HG02840 (cell line): ENCODE measurements around the gene SKI.

ENCODE experiments used
- ATAC-seq: cut with Tn5 transposase; IDR thresholded peaks from one replicate; pipeline ENCODE4 v1.9.1; 2021; ENCODE audit warnings: mild to moderate bottlenecking, moderate library complexity, moderate number of reproducible peaks; ENCODE audit not compliant: unreplicated experiment, low FRiP score

Gene SKI

GRCh38 chr1:2345297-2346075 lies 117.4 kb downstream of the SKI start:
- no peak for ATAC-seq

DNA sequence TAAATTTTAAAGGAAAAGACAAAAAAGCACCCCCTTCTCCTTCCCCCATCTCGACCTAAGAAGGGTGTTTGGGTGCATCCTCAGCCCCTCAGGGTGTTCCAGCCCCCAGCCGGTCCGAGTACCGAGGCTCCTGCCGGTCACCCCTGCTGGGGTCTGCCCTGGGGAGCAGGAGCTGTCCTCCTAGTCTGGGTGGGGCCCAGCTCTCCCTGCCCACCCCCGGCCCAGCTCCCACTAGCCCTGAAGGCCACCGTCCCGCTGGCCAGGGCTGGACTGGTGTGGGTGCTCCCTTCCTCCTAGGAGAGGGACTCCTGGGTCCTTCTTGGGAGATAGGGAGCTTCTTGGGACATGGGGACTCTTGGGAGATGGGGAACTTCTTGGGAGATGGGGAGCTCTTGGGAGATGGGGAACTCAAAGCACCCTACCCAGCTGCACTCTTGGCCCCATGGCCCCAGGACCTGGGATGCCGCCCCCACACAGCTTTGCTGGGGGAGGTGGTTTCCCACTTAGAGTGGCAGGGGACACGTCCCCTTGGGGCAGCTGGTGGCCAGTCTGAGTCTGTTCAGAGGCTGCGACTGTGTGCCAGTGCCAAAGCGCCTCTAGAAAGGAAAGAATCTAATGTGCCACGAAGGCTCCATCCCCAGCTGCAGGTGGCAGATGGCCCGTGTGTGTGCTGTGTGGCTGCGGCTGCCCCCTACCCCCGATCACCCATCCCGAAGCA lies 118.7 kb downstream of the SKI start:
- ATAC-seq, result no peak

DNA sequence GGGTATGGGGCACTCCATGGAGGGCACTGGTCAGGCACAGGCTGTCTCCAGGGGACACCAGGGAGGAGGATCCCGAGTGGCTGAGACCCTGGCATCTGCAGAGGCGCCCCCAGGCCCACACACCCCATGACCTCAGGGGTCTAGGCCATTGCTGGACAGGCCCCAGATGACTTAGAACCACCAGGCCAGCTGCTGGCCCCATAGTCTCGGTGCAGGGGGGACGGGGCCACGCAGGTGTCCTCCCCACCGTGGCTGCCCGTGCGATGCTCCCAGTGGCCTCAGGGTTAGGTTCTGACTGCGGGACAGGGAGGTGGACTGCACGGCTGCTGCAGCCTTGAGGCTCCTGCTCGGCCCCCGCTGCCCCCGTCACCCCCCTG lies 119.3 kb downstream of the SKI start:
- ATAC-seq, result no peak

DNA sequence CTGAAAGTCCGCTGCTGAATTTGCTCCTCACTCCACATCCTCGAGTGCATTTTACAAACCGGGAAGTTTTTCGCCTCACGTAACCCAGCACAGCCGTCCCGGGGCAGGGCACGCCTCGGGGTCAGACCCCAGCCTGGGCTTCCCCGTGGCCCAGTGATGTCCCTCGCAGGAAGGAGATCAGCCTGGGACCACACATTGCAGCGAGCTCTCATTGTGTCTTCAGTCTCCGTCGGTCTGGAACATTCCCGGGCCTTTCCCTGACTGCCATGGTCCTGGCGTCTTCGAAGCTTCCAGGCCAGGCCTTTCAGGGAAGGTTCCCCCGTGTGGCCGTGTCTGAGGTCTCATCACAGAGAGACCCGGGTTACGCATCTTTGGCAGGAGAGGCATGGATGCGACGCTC lies 119.8 kb downstream of the SKI start:
- ATAC-seq, result no peak

DNA sequence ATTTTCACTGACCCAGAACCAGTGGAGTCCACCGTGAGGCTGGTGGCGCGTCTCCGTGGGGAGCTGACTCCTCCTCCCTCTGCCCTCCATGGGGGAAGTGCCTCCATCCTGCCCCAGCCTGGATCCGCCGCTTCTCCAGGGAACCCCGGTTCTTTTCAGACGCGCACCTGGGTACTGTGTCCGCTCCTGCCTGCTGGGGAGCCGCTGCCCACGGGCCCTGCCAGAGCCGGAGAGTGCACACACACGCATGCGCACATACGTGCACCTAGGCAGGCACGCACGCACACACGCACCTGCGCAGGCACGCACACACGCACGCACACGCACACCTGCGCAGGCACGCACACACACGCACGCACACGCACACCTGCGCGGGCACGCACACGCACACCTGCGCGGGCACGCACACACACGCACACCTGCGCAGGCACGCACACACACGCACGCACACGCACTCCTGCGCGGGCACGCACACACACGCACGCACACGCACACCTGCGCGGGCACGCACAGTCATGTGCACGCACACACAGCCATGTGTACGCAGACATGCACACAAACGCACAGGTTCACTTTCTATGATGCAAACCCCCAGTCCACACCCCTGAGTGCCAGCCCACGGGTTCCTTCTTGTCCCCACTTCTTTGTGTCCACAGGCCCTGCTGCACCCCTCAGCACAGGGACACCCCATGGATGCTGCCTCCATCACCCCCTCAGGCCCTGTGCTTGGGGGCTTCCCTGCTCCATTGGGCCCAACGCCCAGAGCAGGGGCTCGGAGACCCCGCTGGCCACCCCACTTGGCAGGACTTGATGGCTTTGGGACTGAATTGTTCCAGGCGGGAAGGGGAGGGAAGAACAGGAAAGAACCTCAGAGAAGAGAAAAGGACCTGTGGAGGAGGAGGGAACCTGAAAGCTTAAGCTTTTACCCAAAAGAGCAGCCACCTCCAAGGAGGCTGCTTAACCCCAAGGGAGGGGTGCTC lies 120.5 kb downstream of the SKI start:
- ATAC-seq, result no peak

DNA sequence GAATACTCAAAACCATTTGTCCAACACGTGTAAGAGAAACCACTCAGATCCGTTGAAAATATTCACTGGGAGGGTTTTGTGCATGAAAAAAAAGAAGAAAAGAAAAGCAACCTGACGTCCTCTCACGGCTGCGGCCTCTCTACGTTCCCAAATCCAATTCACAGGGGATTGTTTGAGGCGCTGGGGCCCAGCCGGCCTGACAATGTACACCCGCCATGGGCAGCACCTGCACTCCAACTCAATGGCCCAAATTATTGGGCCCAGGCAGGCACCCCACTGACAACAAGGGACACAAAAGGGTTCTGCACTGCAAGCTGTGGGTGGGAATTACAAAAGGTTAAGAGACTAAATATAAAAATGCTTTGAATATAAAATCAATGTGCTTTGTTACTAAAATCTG lies 121.7 kb downstream of the SKI start:
- ATAC-seq, result no peak

GRCh38 chr1:2350501-2350900 lies 122.4 kb downstream of the SKI start:
- ATAC-seq, result no peak

DNA sequence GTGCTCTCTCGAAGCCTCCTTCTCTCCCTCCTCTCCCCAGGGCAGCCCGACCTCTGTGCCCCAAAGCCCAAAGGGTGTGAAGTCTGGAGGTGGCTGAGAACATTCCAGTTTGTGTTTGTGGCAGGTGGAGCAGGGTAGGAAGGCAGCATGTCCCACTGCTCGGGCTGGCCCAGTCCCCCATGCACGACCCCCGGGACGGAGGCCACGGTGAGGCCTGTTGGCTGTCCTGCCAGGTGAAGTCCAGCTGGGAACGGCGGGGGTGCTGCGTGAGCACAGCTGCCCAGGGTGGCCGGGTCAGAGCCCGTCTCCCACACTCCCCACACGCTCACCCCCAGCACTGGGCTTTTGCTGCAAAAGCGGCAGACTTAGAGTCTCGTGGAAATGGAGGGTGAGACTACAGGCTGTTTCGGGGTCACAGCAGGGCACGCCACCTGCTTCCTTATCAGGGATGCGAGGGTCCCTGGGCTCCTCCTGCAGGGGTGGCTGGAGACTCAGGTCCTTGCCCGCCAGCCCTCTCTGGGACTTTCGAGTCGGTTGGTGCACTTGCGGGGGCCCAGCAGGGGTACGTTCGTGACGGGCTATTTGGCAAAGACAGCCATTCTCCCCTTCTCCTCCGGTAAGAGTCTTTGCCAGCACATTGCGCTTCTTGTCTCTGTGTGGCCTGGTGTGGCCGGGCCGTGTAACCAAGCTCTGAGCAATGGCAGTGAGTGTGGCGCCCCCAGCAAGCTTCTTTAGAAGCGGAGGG lies 123.0 kb downstream of the SKI start:
- ATAC-seq, result no peak

GRCh38 chr1:2351723-2352122 lies 123.6 kb downstream of the SKI start:
- ATAC-seq, result no peak

GRCh38 chr1:2352341-2352896 lies 124.3 kb downstream of the SKI start:
- no peak for ATAC-seq

DNA sequence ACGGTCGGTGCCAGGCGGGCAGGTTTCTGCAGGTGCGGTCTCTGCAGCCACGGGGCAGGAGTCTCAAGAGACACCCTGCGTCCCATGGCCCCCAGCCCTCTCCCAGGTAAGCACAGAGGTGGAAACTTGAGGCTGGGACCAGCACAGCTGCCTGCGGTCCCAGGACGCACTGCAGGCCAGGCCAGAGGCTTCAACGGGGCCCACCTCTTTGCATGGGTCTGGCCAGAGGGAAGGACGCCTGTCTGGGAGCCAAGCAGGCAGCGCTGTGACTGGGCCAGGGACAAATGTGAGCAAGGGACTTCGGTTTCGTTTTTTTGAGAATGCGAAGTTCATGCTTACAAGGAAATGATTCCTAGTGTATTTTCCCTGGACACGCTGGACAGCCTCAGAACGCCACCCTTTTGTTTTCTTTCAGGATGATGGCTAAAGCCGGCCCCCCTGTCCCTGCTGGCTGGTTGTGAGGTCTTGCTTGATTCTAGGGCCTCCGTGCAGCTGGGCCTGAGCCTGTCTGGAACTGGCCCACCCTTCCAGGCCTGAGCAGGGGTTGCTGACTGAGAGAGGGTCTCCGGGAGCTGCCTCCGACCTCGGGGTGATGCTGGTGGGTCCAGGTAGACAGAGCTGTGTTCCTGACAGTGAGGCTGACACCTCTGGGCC lies 124.9 kb downstream of the SKI start:
- no peak for ATAC-seq

GRCh38 chr1:2353551-2354438 lies 125.7 kb downstream of the SKI start:
- no peak for ATAC-seq

GRCh38 chr1:2354511-2355372 lies 126.6 kb downstream of the SKI start:
- ATAC-seq, result no peak

GRCh38 chr1:2355373-2356261 lies 127.5 kb downstream of the SKI start:
- no peak for ATAC-seq

DNA sequence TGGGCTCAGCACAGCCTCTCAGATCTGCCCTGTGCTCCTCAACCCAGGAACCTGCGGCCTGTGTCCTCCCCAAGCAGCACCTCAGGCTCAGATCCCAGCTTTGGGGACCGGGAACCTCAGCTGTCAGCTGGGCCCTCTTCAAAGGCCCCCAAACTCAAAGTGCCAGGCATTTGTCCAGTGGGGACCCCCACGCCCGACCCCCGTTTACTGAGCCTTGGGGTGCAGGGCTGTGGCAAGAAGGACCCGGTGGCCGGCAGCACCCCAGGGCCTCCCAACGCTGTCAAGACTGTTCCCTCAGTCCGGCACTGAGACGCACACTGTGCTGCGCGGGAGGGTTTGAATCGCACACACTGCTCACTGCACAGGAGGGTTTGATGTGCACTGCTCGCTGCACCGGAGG lies 128.3 kb downstream of the SKI start:
- ATAC-seq, result no peak
